Left lung (tissue), 10 donors: ENCODE measurements around the gene SERTAD4. TPM values are rescaled to one million over a fixed set of nuclear protein-coding genes. Genes with fewer than 3 reads are reported as not detected.

Source experiments
- ATAC-seq: fragments of 200-7000 bp; cut with Tn5 transposase; one replicate; pipeline ENCODE4 v1.9.1; 2020; ENCODE audit warnings: moderate library complexity
- DNase-seq, 4 donors: peaks; one replicate each; pipeline ENCODE4 v3.0.0-alpha.2; 2013 to 2020
- H3K27ac ChIP-seq, 2 donors: fragments of 200-600 bp; sonication (generic) in 1 of 2; one replicate each; pipeline versions ENCODE4 v1.5.0 to v1.8.0; 2020 to 2021
- H3K27me3 ChIP-seq, 2 donors: fragments of 200-600 bp; sonication (generic) in 1 of 2; one replicate each; pipeline versions ENCODE4 v1.5.0 to v1.8.0; 2020 to 2021
- H3K36me3 ChIP-seq, 2 donors: fragments of 200-600 bp; sonication (generic) in 1 of 2; one replicate each; pipeline versions ENCODE4 v1.5.0 to v1.8.0; 2020 to 2021
- H3K4me1 ChIP-seq, 2 donors: fragments of 200-600 bp; one replicate each; pipeline ENCODE4 v1.8.0; 2021
- H3K4me3 ChIP-seq, 2 donors: fragments of 200-600 bp; sonication (generic) in 1 of 2; one replicate each; pipeline versions ENCODE4 v1.5.0 to v1.8.0; 2020 to 2021; ENCODE audit warnings: mild to moderate bottlenecking in 1 of 2
- H3K9me3 ChIP-seq, 2 donors: fragments of 200-600 bp; sonication (generic) in 1 of 2; one replicate each; pipeline versions ENCODE4 v1.5.0 to v1.8.0; 2020 to 2021
- CTCF ChIP-seq, 2 donors: fragments of 200-600 bp; sonication (generic) in 1 of 2; IDR thresholded peaks; one replicate each; pipeline versions ENCODE4 v1.5.0 to v1.8.0; 2021; ENCODE audit warnings: antibody characterized with exemption in 2 of 2
- intact Hi-C, 2 donors: fragments of 100-400 bp; cut with DNase I; formaldehyde crosslinking; loops; one replicate each; pipeline versions ENCODE4 v1.11.2 to v1.14.2; 2022
- polyA plus RNA-seq, 6 donors: library from polyadenylated mRNA; unstranded; fragments of 120-200 nt; gene quantifications; one replicate each; pipeline ENCODE4 v1.2.1, GENCODE V29; 2013; ENCODE audit not compliant: insufficient read length in 6 of 6
- total RNA-seq, 2 donors: library from RNA; stranded (reverse); fragmentation: NEBNext Ultra II Directional; extraction: Animal tissue kit (Norgen Biotek cat#: 25700); gene quantifications; one replicate each; pipeline ENCODE4 v1.2.1, GENCODE V29; 2021
- donor health status: DM: no; HTN: yes; CAD: no.
- donor health status: DM: no; HTN: no; CAD: no.

The SERTAD4 gene
- total and polyA plus RNA-seq, 8 donors: 2.4 to 7.5 (median 4.4) TPM

- DNase-seq (no peak), ATAC-seq (no peak)
- intact Hi-C loops: no loop called here
- H3K36me3 ChIP-seq: no peaks in the 10 kb centered on the region
- H3K4me3 ChIP-seq: no peak overlapping the region
- H3K27me3 ChIP-seq: no peaks in the 10 kb centered on the region
- no peaks in the 10 kb centered on the region for H3K9me3 ChIP-seq
- no peak overlapping the region for H3K27ac ChIP-seq
- TF ChIP-seq CTCF (IDR thresholded peaks at IDR 0.05): no peak
- no peaks in the 10 kb centered on the region for H3K4me1 ChIP-seq
These were observed 24.8 kb upstream of the SERTAD4 start for GRCh38 chr1:210207597-210208450.

DNA sequence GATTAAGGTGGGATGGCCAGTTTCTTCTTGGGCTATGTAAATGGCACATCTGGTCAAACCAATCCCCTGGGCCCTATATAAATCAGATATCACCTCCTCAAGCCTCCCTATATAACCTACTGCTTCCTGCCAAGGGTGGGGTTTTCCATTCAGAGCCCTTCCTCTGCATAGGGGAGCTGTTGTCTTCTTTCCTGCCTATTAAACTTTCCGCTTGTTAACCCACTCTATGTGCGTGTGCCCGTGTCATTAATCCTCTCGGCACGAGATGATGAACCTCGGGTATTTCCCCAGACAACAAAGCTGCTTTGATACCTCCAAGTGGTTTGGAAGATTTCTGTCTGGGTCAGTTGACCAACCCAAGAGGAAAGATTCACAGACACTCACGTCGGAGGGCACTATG, 19.3 kb upstream of the SERTAD4 start:
- Histone ChIP-seq H3K9me3 (no peaks in the 10 kb centered on the region), H3K27me3 (no peaks in the 10 kb centered on the region), H3K27ac (no peak overlapping the region), H3K4me1 (no peaks in the 10 kb centered on the region), H3K36me3 (no peaks in the 10 kb centered on the region), H3K4me3 (no peak overlapping the region)
- no peak for TF ChIP-seq CTCF (IDR thresholded peaks at IDR 0.05)
- no peak for DNase-seq
- intact Hi-C loops: no loop called here
- no peak for ATAC-seq

GRCh38 chr1:210214573-210215409, 17.8 kb upstream of the SERTAD4 start:
- Histone ChIP-seq H3K4me3 (no peak overlapping the region), H3K9me3 (no peaks in the 10 kb centered on the region), H3K27ac (no peak overlapping the region), H3K36me3 (no peaks in the 10 kb centered on the region), H3K4me1 (no peaks in the 10 kb centered on the region), H3K27me3 (no peaks in the 10 kb centered on the region)
- intact Hi-C loops: no loop called here
- DNase-seq (peak in 1 of 4 donors; percentile 2), ATAC-seq (no peak)
- TF ChIP-seq CTCF (IDR thresholded peaks at IDR 0.05): no peak

- H3K27ac ChIP-seq: no peak overlapping the region
- no peaks in the 10 kb centered on the region for H3K36me3 ChIP-seq
- no peak for TF ChIP-seq CTCF (IDR thresholded peaks at IDR 0.05)
- H3K27me3 ChIP-seq: no peaks in the 10 kb centered on the region
- no peak for ATAC-seq
- H3K4me3 ChIP-seq: no peak overlapping the region
- peaks cover 0 to under 1% of the 10 kb centered on the region in 2 donors for H3K4me1 ChIP-seq
- intact Hi-C loops: no loop called here
- no peak for DNase-seq
- H3K9me3 ChIP-seq: no peaks in the 10 kb centered on the region
These were observed 15.1 kb upstream of the SERTAD4 start for GRCh38 chr1:210217482-210217881.

DNA sequence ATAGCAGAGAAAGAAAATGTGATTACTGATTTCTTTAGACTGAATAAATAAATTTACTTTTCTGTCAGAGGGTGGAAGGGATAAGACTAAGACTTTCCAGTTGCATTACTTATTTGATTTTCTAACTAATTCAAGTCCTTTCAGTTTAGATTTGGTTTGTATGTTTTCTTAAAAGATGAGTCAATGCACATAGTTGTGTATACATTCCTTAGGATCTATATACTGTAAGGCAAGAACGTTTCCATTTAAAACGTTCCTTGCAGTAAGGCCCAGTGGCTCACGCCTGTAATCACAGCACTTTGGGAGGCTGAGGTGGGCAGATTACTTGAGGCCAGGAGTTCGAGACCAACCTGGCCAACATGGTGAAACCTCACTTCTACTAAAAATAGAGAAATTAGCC, 14.5 kb upstream of the SERTAD4 start:
- no peaks in the 10 kb centered on the region for H3K9me3 ChIP-seq
- no peak overlapping the region for H3K4me3 ChIP-seq
- intact Hi-C loops: no loop called here
- no peak overlapping the region for H3K27ac ChIP-seq
- no peaks in the 10 kb centered on the region for H3K36me3 ChIP-seq
- H3K27me3 ChIP-seq: no peaks in the 10 kb centered on the region
- DNase-seq (no peak), ATAC-seq (no peak)
- TF ChIP-seq CTCF (IDR thresholded peaks at IDR 0.05): no peak
- H3K4me1 ChIP-seq: peaks cover 0 to 3% of the 10 kb centered on the region in 2 donors
